NCI-H2227 (cell line): ENCODE results near the gene KCNE1.
"Not testable (repeated sequence)": the region's sequence is repeated elsewhere in the genome, so short reads cannot be mapped to it uniquely, and the experiment has no call there.

Experiments
- DNase-seq: peaks from one replicate; lab custom pipeline; 2025; ENCODE audit not compliant: unreplicated experiment; lab: John Stamatoyannopoulos, UW

Gene KCNE1

DNA sequence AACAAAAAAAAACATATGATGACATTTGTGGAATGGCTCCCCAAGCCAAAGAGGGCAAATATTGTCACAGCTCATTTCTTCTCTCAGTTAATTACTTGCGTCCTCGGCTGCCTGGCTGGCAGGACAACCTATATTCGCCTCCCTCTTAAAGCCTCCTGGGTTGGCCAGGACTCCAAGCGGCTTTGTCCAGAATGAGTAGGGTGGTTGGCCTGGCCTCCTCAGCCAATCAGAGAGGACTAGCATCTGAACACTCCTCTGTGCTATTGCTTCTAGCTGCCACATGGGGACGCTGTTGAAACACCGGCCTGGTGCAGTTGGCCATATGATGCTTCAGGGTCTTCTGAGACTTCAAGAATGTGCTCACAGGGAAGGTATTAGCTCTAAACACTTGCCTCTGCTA is 83.6 kb downstream of the KCNE1 start:
- not testable (repeated sequence) for DNase-seq

DNA sequence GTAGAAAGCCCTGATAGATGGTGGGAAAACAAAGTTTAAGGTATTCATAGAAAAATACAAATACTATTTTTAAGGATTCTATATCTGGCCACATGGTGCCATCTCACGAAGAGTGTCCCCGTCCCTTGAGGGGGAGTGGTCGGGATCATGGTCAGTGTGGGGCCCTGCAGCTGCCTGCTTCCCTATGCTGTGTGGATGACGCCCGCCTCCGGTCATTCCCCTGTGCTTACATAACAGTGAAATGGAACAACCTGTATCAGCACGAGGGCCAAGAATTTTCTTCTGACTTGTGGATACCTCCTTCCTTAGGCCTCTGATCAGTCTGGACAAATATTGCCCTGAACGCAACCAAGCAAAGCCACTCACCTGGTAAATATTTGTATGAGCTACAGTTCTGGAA is 84.7 kb downstream of the KCNE1 start:
- DNase-seq = not testable (repeated sequence)

DNA sequence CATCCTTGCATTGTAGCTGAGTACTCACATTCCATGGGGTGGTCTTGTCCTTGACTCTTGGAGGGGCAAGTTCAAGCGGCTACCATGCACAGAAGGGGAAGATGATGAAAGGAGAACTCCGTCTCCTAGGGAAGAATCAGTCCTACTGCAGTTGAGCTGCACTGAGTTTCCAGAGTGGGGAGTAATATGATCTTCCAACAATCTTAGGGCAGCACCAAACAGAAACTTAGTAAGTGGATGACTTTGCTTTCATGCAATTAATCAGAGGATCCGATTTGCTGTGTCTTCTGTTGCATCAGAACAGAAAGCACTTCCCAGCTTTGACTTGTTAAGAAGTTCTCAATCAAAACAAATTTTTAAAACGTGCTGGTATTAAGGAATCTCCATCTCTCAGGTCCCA is 88.2 kb downstream of the KCNE1 start, which contains the start of gene SMIM34:
TSS of gene SMIM34 (minus strand) at position 147 of the 400 bp plus-strand sequence. CDS start at position 35, 112 bp downstream.
- not testable (repeated sequence) for DNase-seq

DNA sequence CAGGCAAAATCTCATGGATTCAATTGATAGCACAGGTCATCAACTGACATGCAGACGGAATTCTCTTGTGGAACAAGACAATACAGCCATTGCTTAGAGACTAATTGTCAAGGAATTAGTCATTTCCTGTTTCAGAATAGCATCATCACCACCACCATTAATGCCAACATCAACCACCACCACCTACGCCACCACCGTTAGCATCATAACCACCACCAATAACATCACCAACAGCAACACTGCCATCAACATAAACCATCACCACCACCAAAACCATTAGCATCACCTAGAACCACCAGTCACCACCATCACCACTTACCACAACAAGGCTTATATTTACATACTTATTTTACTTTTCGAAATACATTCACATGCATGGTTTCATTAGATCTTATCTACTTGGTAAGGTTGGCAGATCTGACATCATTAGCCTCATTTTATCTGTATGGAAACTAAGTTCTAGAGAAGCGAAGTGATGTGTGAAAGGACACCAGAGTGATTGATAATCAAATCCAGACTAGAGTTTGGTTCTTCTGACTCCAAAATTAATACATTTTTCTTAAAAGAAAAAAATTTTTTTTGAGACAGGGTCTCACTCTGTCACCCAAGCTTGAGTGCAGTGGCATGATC is 94.4 kb downstream of the KCNE1 start:
- DNase-seq = not testable (repeated sequence)

DNA sequence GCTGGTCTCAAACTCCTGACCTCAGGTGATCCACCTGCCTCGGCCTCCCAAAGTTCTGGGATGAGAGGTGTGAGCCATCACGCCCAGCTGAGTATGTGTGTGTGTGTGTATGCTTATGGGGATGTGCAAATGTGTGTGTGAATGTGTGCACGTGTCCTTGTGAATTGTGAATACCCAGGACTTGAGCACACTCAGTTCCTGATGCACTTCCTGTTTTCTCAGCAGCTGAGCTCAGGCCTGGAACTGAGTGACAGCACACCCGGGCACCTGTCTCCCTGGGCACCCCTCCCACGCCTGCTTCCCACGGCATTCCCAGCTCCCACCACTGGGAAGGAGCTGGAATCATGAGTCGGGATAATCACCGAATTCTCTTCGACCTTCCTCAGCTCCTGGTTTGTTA is 104.7 kb downstream of the KCNE1 start:
- not testable (repeated sequence) for DNase-seq

DNA sequence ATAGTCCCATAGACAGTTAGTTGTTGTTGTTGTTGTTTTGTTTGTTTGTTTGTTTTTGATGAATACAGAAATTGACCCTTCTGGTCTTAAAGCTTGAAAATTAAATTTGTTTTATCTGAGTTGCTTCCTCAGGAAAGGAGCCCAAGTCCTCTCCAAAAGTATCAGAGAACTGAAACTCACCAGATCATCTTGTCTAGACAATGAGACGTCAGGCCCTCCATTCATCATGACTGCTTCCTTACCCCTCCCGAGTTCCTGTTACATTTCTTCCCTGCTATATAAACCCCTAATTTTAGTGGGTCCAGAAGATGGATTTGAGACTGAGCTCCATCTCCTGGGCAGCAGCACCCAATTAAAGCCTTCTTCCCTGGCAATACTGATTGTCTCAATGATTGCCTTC is 105.3 kb downstream of the KCNE1 start:
- not testable (repeated sequence) for DNase-seq

DNA sequence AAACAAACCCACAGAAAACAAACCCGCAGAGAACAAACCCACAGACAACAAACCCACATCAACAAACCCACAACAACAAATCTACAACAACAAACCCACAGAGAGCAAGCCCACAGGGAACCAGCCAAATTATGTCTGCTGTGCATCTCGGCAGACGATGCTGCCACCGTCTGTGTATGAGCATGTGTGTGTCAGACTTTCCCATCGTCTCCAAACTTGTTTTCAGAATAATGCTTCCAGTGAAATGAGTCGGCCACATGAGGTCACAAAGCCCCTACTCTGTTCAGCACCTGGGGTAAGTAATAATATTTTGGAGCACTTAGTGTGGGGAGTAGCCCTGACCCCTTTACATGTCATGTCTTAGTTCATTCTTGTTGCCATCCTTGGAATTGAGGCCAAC is 105.9 kb downstream of the KCNE1 start:
- not testable (repeated sequence) for DNase-seq

DNA sequence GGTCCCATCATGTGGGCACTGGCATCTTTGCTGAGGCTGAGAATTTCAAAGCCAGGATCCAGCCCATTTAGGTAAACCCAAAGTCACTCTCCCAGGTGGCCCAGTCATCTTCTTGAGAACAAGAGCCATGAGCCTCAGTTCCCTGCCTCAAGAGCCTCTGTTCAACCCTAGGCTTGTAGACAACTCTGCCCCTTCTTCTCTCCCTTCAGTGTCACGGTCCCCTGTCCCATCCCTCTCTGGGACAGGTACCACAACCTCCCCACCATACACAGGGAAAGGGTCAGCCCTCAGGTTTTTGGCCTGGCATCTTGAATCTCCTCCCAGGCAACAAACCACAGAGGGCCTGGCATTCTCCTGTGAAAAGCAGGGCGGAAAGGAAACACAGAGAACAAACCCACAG is 106.3 kb downstream of the KCNE1 start:
- DNase-seq = not testable (repeated sequence)

DNA sequence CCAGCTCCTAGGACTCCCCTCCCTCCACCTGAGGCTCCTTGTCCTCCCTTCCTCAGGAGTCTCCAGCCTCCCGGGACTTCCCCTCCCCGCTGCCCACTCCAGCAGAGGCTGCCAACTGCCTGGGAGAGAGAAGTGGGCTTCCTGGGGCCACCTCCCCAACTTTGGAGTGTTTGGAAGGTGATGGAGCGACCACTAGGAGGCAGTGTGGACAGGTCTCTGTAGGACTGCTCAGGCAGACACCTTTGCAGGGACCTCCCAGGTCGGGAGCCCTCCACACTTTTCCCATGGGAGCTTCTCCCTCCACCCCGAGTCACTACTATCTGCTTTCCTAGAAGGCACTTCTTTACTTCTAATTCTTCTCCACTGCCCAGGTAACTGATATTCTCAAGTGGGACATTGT is 107.3 kb downstream of the KCNE1 start:
- not testable (repeated sequence) for DNase-seq

DNA sequence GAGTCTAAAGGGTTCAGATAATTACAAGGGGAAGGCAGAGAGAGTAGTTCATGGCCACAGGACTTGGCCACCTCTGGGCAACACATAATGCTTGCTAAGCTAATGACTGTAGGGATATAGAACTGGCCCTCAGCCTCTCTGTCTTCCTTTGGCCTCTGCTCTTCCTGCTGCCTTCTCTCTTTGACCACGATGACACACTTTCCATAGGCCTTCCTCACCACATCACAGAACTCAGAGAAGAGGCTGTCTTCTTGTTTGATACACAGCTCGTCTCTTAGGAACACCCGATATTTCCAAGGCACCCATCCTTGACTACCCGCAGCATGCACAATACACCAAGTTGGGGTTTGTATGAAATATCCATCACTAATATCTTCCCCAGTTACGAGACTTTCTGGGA is 111.5 kb downstream of the KCNE1 start:
- DNase-seq = not testable (repeated sequence)
